GM19238 (cell line): ENCODE data around the gene HOXD8.

Experiments
- DNase-seq: peaks from one replicate; pipeline ENCODE4 v3.0.0; 2011; ENCODE audit warnings: low spot score; ENCODE audit not compliant: insufficient read length

Gene HOXD8

GRCh38 chr2:176090862-176091261 is 38.6 kb upstream of the HOXD8 start:
- no peak for DNase-seq

DNA sequence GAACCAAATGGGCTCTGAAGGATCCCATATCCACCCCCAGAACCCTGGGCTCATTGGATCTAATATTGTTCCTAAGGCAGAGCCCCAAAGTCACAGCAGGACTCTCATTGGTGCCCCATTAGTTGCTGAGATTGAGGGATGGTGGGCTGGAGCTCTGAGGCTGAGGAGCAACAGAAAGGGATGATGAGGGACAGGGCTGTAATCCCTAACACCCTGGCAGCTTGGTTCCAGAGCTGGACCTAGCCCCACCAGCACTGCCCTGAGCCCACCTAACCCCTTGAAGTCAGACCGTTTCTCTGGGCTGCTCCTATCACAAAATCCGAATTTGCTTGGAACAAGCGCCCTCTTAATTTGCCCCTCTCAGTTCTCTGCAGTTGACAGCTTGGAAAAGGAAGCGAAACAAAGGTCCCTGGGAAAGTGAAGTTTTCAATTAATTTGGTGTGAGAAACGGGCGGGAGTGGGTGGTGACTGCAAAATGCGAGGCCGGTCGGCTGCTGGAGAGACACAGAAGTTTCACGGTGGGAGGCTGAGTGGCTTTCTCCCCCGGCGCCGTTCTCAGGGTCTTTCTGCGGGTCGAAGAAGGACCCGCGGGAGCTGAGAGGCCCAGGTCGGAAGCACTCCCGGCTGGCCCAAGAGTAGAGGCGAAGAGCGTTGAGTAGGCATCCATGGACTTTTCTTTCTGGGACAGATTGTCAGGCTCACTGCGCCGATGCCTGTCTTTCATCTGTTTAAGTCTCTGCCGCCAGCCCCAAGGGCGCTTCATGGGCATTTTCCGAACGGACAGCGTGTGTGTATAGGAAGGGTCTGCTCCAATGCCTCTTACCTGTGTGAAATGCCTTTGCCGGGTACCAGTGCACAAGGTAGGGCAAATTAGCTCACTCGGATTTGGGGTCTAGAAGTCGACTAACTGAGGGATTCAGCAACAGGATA is 37.9 kb upstream of the HOXD8 start:
- no peak for DNase-seq

GRCh38 chr2:176092270-176093144 is 37.0 kb upstream of the HOXD8 start, which contains the start of gene HOXD13:
TSS of gene HOXD13 (plus strand) at chr2:176092721. CDS start at chr2:176092891, 170 bp downstream.
- no peak for DNase-seq

DNA sequence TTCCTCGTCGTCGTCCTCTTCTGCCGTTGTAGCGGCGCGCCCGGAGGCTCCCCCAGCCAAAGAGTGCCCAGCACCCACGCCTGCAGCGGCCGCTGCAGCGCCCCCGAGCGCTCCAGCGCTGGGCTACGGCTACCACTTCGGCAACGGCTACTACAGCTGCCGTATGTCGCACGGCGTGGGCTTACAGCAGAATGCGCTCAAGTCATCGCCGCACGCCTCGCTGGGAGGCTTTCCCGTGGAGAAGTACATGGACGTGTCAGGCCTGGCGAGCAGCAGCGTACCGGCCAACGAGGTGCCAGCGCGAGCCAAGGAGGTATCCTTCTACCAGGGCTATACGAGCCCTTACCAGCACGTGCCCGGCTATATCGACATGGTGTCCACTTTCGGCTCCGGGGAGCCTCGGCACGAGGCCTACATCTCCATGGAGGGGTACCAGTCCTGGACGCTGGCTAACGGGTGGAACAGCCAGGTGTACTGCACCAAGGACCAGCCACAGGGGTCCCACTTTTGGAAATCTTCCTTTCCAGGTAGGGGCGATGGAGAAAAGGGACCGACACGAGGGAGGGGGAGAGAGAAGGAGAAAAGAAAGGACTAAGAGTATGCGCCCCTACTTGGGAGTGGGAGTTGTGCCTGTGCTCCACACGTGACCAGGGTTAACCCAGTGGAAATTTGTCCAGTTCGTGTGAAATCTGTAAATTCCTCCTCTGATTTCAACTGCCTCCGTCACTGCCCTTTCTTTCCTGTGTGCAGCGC is 36.2 kb upstream of the HOXD8 start:
- no peak for DNase-seq

DNA sequence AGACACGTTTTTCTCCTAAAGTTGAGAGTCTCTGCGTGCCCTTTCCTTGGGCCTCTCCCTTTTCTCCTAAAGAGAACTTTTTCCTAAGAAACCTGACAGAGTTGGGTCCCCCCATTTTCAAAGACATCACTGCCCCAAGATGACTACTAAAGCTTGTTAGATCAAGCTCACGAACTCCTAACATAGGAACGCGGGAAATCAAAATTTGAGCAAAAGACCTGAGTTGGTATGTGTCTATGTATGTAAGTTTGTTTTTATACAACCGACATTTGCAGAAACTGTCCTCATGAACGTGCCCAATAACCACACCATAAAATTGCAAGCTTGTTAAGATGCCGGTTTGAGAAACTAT is 35.6 kb upstream of the HOXD8 start:
- no peak for DNase-seq

- DNase-seq, result no peak
Measured at GRCh38 chr2:176094349-176094748, 35.2 kb upstream of the HOXD8 start.

DNA sequence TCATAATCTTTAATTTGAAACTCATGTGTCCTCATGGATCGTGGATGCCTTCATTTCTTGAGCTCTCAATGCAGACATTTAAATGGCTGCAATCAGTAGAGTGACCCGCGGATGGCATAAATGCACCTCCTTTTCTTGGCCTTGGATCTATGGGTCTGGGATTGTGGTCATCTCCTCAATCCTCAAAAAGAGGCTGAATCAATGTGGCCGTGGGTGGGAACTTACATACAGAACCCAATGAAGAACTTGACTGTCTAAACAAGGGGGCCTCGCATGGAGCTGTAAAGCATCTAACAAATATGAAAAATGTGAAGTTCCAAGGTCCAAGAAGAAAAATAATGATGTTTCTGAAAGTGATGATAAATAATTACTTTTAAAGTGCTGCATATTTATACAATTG is 34.1 kb upstream of the HOXD8 start:
- no peak for DNase-seq

GRCh38 chr2:176096243-176096985 is 33.1 kb upstream of the HOXD8 start:
- no peak for DNase-seq

- peak; percentile 75 for DNase-seq
Measured at GRCh38 chr2:176096986-176097819, 32.3 kb upstream of the HOXD8 start.

GRCh38 chr2:176097820-176098365 is 31.6 kb upstream of the HOXD8 start:
- no peak for DNase-seq

GRCh38 chr2:176098366-176099158 is 30.9 kb upstream of the HOXD8 start:
- DNase-seq, result no peak

- DNase-seq, result no peak
Measured at GRCh38 chr2:176099159-176099727, 30.3 kb upstream of the HOXD8 start.

DNA sequence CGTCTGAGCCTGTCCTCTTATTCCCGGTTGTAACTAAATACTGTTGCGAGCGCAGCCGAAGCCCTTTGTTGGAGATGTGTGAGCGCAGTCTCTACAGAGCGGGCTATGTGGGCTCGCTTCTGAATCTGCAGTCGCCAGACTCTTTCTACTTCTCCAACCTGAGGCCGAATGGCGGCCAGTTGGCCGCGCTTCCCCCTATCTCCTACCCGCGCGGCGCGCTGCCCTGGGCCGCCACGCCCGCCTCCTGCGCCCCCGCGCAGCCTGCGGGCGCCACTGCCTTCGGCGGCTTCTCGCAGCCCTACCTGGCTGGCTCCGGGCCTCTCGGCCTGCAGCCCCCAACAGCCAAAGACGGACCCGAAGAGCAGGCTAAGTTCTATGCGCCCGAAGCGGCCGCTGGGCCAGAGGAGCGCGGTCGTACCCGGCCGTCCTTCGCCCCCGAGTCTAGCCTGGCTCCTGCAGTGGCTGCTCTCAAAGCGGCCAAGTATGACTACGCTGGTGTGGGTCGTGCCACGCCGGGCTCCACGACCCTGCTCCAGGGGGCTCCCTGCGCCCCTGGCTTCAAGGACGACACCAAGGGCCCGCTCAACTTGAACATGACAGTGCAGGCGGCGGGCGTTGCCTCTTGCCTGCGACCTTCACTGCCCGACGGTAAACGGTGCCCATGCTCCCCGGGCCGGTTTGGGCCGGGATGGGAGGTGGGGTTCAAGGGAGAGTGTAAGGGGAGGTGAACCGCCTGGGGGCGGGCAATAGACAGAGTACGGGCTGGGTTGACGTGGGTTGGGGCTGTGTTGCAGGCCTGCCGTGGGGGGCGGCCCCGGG is 29.6 kb upstream of the HOXD8 start, which contains the start of gene HOXD12:
TSS of gene HOXD12 (plus strand) at position 68 of the 819 bp plus-strand sequence. CDS start at position 75, 7 bp downstream.
- no peak for DNase-seq

DNA sequence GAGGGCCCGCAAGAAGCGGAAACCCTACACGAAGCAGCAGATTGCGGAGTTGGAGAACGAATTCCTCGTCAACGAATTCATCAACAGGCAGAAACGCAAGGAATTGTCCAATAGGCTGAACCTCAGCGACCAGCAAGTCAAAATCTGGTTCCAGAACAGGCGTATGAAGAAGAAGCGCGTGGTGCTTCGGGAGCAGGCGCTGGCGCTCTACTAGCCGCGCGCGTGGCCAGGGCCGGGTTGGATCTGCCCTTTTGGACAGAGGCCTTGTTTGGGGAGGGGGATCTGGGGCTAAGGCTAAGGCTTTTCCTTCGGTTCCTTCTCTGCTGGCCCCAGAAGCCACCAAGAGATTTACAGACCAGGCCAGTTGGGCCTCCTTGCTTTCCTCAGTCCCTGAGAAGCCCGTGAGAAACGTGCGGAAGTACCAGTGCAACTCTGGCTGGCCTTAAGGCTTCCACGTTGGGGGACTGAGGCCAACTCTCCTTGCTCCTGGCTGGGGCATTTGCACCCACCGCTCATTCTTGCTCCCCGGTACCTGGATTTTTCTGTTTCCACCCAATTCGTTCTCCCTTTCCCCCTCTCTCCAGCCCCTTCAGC is 28.9 kb upstream of the HOXD8 start:
- DNase-seq, result no peak

- no peak for DNase-seq
Measured at GRCh38 chr2:176101216-176101830, 28.2 kb upstream of the HOXD8 start.

DNA sequence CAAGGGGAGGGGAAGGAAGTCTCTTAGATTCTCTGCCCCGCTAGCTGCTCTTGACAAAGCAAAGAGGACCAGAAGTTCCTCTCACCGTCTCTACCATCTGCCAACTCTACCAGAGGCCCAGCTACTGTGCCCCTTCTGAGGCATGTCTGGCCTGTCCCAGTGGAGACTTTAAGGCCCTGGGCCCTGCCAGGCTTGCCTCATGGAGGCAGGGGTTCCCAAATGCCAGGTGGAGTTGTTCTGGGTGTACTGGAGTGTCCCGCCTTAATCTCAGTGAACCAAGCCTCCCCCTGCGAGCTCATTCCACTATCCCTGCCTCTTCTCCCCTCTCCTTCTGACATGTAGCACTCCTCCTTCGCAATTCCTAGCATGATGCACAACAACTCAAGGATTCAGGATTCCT is 27.7 kb upstream of the HOXD8 start:
- DNase-seq, result no peak
